Lower leg skin (tissue), 4 donors: ENCODE results near the gene MDM4. TPM values are rescaled to one million over a fixed set of nuclear protein-coding genes. Genes with fewer than 3 reads are reported as not detected.

ENCODE experiments used
- DNase-seq, 2 donors: peaks; one replicate each; pipeline ENCODE4 v3.0.0-alpha.2; 2019; ENCODE audit warnings: low spot score in 2 of 2
- H3K4me3 ChIP-seq: fragments of 200-600 bp; sonication (generic); 2 replicates; pipeline ENCODE4 v1.5.1; 2017; ENCODE audit warnings: mild to moderate bottlenecking, low read depth; ENCODE audit not compliant: poor library complexity, severe bottlenecking
- POLR2A ChIP-seq, 2 donors: fragments of 450-650 bp; IDR thresholded peaks; one replicate each; pipeline ENCODE4 v1.6.1; 2016 to 2017; ENCODE audit warnings: antibody characterized with exemption in 2 of 2, mild to moderate bottlenecking in 1 of 2, moderate library complexity in 1 of 2
- WGBS, 2 donors: methylation state at CpG; one replicate each; pipeline ENCODE4 v1.1.5; 2018; 5-methylcytosine and 5-hydroxymethylcytosine counted together
- intact Hi-C: fragments of 100-400 bp; cut with DNase I; formaldehyde crosslinking; loops from one replicate; pipeline ENCODE4 v1.15.0; 2023; ENCODE audit warnings: low total_unique reads
- total RNA-seq, 4 donors: library from RNA; depleted of rRNA; stranded (reverse); fragments of >200 nt; gene quantifications; one replicate each; pipeline ENCODE4 v1.1.0, GENCODE V29; 2016
- TF ChIP-seq, protein P1 (sequence below), 3 donors: fragments of 450-650 bp; IDR thresholded peaks; one replicate each; pipeline ENCODE4 v1.5.1; 2016; ENCODE audit warnings: antibody characterized with exemption in 3 of 3, mild to moderate bottlenecking in 3 of 3, moderate library complexity in 2 of 3

MDM4 gene
- total RNA-seq, 4 donors from 2014 or later = 32.4 to 89.0 (median 43.0) TPM

DNA sequence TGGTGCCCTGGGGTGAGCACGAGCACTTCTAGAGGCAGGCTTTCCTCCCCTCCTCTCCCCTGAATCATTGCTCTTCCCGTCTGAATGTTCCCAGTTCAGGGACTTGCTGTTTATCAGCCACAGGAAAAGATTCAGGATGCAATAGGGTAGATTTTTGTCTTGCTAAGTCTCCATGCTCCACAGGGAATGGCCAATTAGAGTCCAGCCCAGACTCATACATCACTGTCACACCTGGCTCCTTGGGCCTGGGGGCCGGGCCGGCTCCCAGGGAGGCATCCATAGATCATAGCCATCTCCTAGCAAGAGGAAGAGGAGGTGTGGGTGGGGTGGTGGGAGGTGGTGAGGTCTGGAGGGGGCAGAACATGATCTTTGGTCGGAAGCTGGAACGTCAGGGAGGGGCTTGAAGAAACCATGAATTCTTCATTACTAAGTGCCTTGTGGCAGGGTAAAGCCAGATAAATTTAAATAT lies 85.9 kb downstream of the MDM4 start:
- 59 to 60% methylated on average over 6 of the region's 6 CpGs for WGBS, 2 donors
- no peak for DNase-seq
- intact Hi-C loops = no loop called here
- TF ChIP-seq, protein P1, sequence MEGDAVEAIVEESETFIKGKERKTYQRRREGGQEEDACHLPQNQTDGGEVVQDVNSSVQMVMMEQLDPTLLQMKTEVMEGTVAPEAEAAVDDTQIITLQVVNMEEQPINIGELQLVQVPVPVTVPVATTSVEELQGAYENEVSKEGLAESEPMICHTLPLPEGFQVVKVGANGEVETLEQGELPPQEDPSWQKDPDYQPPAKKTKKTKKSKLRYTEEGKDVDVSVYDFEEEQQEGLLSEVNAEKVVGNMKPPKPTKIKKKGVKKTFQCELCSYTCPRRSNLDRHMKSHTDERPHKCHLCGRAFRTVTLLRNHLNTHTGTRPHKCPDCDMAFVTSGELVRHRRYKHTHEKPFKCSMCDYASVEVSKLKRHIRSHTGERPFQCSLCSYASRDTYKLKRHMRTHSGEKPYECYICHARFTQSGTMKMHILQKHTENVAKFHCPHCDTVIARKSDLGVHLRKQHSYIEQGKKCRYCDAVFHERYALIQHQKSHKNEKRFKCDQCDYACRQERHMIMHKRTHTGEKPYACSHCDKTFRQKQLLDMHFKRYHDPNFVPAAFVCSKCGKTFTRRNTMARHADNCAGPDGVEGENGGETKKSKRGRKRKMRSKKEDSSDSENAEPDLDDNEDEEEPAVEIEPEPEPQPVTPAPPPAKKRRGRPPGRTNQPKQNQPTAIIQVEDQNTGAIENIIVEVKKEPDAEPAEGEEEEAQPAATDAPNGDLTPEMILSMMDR (IDR thresholded peaks at IDR 0.05) = no peak
- no peak for TF ChIP-seq POLR2A (IDR thresholded peaks at IDR 0.05)
- H3K4me3 ChIP-seq = no peak overlapping the region

DNA sequence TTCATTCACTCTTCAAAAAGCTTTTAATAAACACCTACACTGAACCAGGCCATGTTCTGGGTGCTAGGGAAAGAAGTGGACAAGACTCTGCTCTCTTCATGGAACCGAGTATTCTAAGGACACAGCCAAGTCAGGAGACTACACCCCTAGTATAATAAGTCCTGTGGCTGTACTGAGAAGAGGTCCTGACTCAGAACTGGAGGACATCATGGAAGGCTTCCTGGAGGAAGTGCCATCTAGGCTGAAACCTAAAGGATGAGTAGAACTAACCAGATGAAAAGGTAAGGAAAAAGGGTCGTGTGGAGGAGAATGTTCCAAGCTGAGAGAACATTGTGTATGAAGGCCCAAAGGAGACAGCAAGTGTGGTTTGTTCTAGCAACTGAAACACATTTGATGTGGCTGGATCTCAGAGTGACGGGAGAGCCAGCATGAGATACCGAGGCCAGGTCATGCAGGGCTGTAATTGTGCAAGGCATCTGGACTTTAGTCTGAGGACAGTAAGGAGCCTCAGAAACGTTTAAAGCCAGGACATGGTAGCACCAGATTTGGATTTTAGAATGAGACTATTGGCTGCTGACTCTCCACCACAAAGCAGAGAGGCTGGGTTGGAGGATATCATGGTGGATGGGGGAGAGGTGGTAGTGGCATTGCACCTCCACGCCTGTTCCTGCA lies 86.8 kb downstream of the MDM4 start:
- TF ChIP-seq, protein P1 (IDR thresholded peaks at IDR 0.05) = no peak
- TF ChIP-seq POLR2A (IDR thresholded peaks at IDR 0.05) = no peak
- intact Hi-C loops = no loop called here
- 78 to 80% methylated on average over 6 of the region's 6 CpGs for WGBS, 2 donors
- no peak overlapping the region for H3K4me3 ChIP-seq
- no peak for DNase-seq

DNA sequence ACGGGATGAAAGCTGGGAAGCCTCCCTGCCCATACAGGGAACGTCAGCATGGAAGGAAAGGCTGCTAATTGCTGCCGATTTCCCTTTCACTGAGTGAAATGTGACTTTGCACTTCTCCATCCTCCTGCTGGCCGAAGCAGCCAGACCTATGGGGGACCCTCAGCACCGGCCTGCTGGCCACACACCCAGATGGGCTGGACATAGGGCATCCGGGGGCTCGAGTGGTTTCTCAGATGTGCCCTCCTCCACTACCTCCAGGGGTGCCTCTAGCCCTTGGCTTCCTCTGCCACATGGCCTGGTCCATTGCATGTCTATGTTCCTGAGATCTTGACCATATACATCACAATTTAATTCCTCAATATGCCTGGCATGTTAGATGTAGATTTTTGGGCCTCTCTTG lies 89.6 kb downstream of the MDM4 start:
- no peak for TF ChIP-seq POLR2A (IDR thresholded peaks at IDR 0.05)
- TF ChIP-seq, protein P1 (IDR thresholded peaks at IDR 0.05) = no peak
- 70 to 75% methylated on average over 7 of the region's 7 CpGs for WGBS, 2 donors
- H3K4me3 ChIP-seq = no peak overlapping the region
- DNase-seq = no peak
- intact Hi-C loops = no loop called here

Other genes starting within 250 kb of the MDM4 start
- gene PLEKHA6, start 156.5 kb upstream of the MDM4 start, total RNA-seq = 10 to 100 TPM in 2 of 4 donors, 1 to 10 TPM in 2; 1.7 to 16.4 (median 11.1) TPM
- gene PPP1R15B, start 104.6 kb upstream of the MDM4 start, total RNA-seq = 10 to 100 TPM; 37.9 to 56.4 (median 49.5) TPM
- gene PIK3C2B, start 21.6 kb upstream of the MDM4 start, total RNA-seq = 10 to 100 TPM; 51.7 to 92.1 (median 62.1) TPM
- gene LRRN2, start 169.3 kb downstream of the MDM4 start, total RNA-seq = under 1 TPM in 2 of 4 donors, not detected in 2; 0.10 to 0.32 TPM